Hepatocyte (in vitro differentiated cells): Measurements from ENCODE around the gene TSPAN9. TPM values are rescaled to one million over a fixed set of nuclear protein-coding genes. Genes with fewer than 3 reads are reported as not detected.

Source experiments
- DNase-seq: peaks from one replicate; pipeline ENCODE4 v3.0.0-alpha.2; 2016; ENCODE audit warnings: low spot score
- H2AFZ ChIP-seq: fragments of 200-600 bp; sonication (generic); 2 replicates; pipeline ENCODE4 v1.6.0; 2016; ENCODE audit warnings: antibody characterized with exemption, mild to moderate bottlenecking
- H3K27ac ChIP-seq: fragments of 200-600 bp; sonication (generic); 2 replicates; pipeline ENCODE4 v1.5.1; 2016; ENCODE audit warnings: mild to moderate bottlenecking
- H3K27me3 ChIP-seq: fragments of 200-600 bp; sonication (generic); 2 replicates; pipeline ENCODE4 v1.6.1; 2016
- H3K36me3 ChIP-seq: fragments of 200-600 bp; sonication (generic); replicated peaks from 2 replicates; pipeline ENCODE4 v1.5.1; 2016; ENCODE audit warnings: low read depth; ENCODE audit not compliant: insufficient read depth
- H3K4me1 ChIP-seq: fragments of 200-600 bp; sonication (generic); 2 replicates; pipeline ENCODE4 v1.5.1; 2016; ENCODE audit warnings: mild to moderate bottlenecking, moderate library complexity; ENCODE audit not compliant: insufficient read depth
- H3K4me2 ChIP-seq: fragments of 200-600 bp; sonication (generic); 2 replicates; pipeline ENCODE4 v1.6.0; 2016
- H3K4me3 ChIP-seq: fragments of 200-600 bp; sonication (generic); 2 replicates; pipeline ENCODE4 v1.5.1; 2016; ENCODE audit warnings: mild to moderate bottlenecking
- H3K79me2 ChIP-seq: fragments of 200-600 bp; sonication (generic); 2 replicates; pipeline ENCODE4 v1.6.0; 2017; ENCODE audit warnings: mild to moderate bottlenecking
- H3K9me2 ChIP-seq: fragments of 200-600 bp; sonication (generic); replicated peaks from 2 replicates; pipeline ENCODE4 v1.6.0; 2017; ENCODE audit warnings: mild to moderate bottlenecking; ENCODE audit not compliant: insufficient read depth
- H3K9me3 ChIP-seq: fragments of 200-600 bp; sonication (generic); 2 replicates; pipeline ENCODE4 v1.5.1; 2016; ENCODE audit warnings: low read depth, mild to moderate bottlenecking
- H4K20me1 ChIP-seq: fragments of 200-600 bp; sonication (generic); 2 replicates; pipeline ENCODE4 v1.6.0; 2016; ENCODE audit warnings: mild to moderate bottlenecking; ENCODE audit not compliant: insufficient read depth, poor library complexity, severe bottlenecking
- CTCF ChIP-seq: fragments of 200-600 bp; sonication (generic); IDR thresholded peaks from 2 replicates; pipeline ENCODE4 v1.5.1; 2016; ENCODE audit warnings: antibody characterized with exemption, mild to moderate bottlenecking; ENCODE audit not compliant: poor library complexity
- EZH2 ChIP-seq: fragments of 200-600 bp; sonication (generic); IDR thresholded peaks from 2 replicates; pipeline ENCODE4 v1.6.1; 2016; ENCODE audit warnings: antibody characterized with exemption, mild to moderate bottlenecking, borderline replicate concordance
- EZH2phosphoT487 ChIP-seq: fragments of 200-600 bp; sonication (generic); IDR thresholded peaks from one replicate; pipeline ENCODE4 v1.6.1; 2018; ENCODE audit warnings: antibody characterized with exemption, mild to moderate bottlenecking, low read depth, moderate library complexity; ENCODE audit not compliant: unreplicated experiment, severe bottlenecking
- WGBS: methylation state at CpG from one replicate; pipeline ENCODE4 v1.1.6; 2016; ENCODE audit warnings: low lambda C conversion rate; ENCODE audit errors: missing lambda C conversion rate; 5-methylcytosine and 5-hydroxymethylcytosine counted together
- polyA plus RNA-seq: library from polyadenylated mRNA; unstranded; fragments of >200 nt; fragmentation: Nextera tagmentation; extraction: Ambion mirVana; gene quantifications from 2 replicates; pipeline ENCODE4 v1.2.1, GENCODE V29; 2016
- total RNA-seq: library from RNA; depleted of rRNA; stranded (reverse); fragments of >200 nt; gene quantifications from 2 replicates; pipeline ENCODE4 v1.2.3, GENCODE V29; 2014

TSPAN9 gene
- total and polyA plus RNA-seq, 2 experiments from 2014 or later: 16.6 to 38.6 TPM

GRCh38 chr12:3279832-3280231, 202.7 kb downstream of the TSPAN9 start:
- no peaks in the 10 kb centered on the region for H3K27me3 ChIP-seq
- H3K4me2 ChIP-seq: no peak overlapping the region

GRCh38 chr12:3280967-3281366, 203.8 kb downstream of the TSPAN9 start:
- Histone ChIP-seq H3K27ac (no peak overlapping the region), H3K9me2 (no peaks in the 10 kb centered on the region), H4K20me1 (no peaks in the 10 kb centered on the region), H3K9me3 (no peaks in the 10 kb centered on the region), H3K36me3 (no peaks in the 10 kb centered on the region), H3K27me3 (no peaks in the 10 kb centered on the region), H3K4me2 (no peak overlapping the region), H3K4me3 (no peak overlapping the region), H2AFZ (no peak overlapping the region), H3K79me2 (no peaks in the 10 kb centered on the region), H3K4me1 (no peaks in the 10 kb centered on the region)
- TF ChIP-seq CTCF: no peak
- TF ChIP-seq EZH2phosphoT487: no peak
- TF ChIP-seq EZH2: no peak
- WGBS: 93% methylated on average over 14 of the region's 14 CpGs
- DNase-seq: no peak

More at GRCh38 chr12:3279832-3280231, 202.7 kb downstream of the TSPAN9 start:
- Histone ChIP-seq H3K4me1 (no peaks in the 10 kb centered on the region), H3K27ac (no peak overlapping the region), H3K4me3 (no peak overlapping the region), H3K36me3 (no peaks in the 10 kb centered on the region), H2AFZ (no peak overlapping the region), H3K9me2 (no peaks in the 10 kb centered on the region), H4K20me1 (no peaks in the 10 kb centered on the region), H3K79me2 (no peaks in the 10 kb centered on the region), H3K9me3 (no peaks in the 10 kb centered on the region)
- no peak for TF ChIP-seq CTCF
- no peak for TF ChIP-seq EZH2phosphoT487
- no peak for TF ChIP-seq EZH2
- 81% methylated on average over 6 of the region's 8 CpGs for WGBS
- DNase-seq: no peak

- H2AFZ ChIP-seq: no peak overlapping the region
- no peak for TF ChIP-seq EZH2
- TF ChIP-seq CTCF: no peak
- no peak for TF ChIP-seq EZH2phosphoT487
- WGBS: 83% methylated on average over 21 of the region's 23 CpGs
- H3K79me2 ChIP-seq: no peaks in the 10 kb centered on the region
- no peak overlapping the region for H3K4me3 ChIP-seq
- DNase-seq: peak; percentile 46
- H3K4me2 ChIP-seq: no peak overlapping the region
- no peaks in the 10 kb centered on the region for H3K4me1 ChIP-seq
- no peak overlapping the region for H3K27ac ChIP-seq
- no peaks in the 10 kb centered on the region for H3K9me3 ChIP-seq
- no peaks in the 10 kb centered on the region for H3K9me2 ChIP-seq
- H4K20me1 ChIP-seq: no peaks in the 10 kb centered on the region
- H3K36me3 ChIP-seq: no peaks in the 10 kb centered on the region
- H3K27me3 ChIP-seq: no peaks in the 10 kb centered on the region
These were observed 204.6 kb downstream of the TSPAN9 start for GRCh38 chr12:3281588-3282383.
